Stimulated activated CD4-positive, alpha-beta T cell treated with anti-CD3 and anti-CD28 coated beads, Interleukin-12 subunit alpha, Interleukin-12 subunit beta, amount 100 ng/mL, for 24 hours (primary cell): ENCODE measurements around the gene CALML3.

Experiments
- DNase-seq, 2 experiments: peaks; one replicate each; pipeline ENCODE4 v3.0.0-alpha.2; 2020; ENCODE audit warnings: low read depth in 2 of 2

The CALML3 gene

DNA sequence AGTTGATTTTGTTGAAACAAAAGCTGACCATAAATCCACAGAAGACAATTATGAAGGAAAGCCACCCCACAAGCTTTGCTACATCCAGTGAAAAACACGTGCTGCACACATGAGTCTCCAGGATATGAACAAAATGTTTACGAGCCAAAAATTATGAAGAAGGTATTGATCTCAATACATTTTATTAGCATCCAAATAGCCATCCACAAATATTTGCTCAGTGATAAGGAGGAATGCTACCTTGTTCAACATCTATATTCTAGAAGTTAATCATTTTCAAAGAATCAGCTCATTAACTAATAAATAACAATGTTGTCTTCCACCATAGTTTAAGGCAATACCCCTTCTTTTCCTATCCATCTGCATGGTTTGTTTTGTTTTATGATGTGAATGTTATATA, 42.7 kb downstream of the CALML3 start:
- DNase-seq: no peak

DNA sequence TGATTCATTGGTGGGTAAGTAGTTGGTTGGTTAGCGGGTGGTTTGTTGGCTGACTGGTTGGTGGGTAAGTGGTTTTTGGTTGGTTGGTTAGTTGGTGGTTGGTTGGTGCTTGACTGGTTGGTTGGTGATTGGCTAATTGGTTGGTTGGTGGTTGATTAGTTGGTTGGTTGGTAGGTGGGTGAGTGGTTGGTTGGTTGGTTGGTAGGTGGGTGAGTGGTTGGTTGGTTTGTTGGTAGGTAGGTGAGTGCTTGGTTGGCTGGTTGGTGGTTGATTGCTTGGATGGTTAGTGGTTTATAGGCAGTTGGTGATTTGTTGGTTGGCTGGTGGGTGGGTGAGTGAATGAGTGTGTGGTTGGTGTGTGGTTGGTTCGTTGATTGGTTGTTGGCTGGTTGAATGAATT, 44.2 kb downstream of the CALML3 start:
- no peak for DNase-seq

DNA sequence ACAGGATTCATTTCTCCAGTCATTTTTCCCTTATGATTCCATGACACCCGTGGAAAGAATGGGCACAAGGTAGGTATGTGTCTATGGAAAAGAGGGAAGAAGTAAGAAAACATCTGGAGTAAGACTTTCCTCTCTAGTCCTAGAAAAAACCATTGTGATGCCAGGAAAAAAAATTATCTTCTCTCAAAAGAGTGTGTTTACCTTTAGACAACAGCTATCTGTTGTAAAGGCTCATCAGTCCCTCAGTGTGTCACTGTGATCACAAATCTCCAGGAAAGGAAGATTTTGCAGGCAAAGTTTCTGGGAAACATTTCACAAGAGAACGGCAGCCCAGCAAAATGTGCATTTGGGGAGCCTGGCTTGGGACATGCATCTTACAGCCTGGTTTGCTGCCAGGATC, 44.8 kb downstream of the CALML3 start:
- no peak for DNase-seq

DNA sequence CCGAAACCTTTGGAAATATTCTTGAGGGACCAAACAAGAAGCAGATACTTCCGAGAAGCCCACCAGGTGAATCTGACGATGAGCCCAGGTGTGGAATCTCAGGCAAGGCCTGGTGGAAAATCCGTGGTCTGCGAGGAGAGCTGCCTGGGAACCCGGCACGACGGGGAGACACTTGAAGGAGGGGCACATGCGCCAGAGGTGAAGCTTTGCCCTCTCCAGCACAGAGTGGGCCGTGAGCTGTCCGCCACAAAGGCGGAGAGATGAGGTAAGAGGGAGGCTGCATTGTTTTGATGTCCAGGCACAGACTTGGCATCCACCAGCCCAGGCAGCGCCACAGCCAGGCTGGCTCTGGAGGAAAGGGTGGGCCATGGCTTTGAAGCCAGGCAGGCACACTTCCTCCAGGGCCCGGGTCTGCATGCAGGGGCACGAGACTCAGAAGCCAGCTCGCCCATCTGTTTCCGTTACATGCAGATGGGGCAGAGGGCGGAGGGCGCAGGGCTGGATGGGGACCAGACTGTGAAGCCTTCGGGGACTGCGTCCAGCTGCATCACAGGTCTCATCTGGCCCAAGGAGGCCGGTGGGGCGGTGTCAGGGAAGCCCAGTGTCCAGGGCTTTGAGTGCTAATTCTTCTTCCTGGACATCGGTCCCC, 45.4 kb downstream of the CALML3 start:
- no peak for DNase-seq

DNA sequence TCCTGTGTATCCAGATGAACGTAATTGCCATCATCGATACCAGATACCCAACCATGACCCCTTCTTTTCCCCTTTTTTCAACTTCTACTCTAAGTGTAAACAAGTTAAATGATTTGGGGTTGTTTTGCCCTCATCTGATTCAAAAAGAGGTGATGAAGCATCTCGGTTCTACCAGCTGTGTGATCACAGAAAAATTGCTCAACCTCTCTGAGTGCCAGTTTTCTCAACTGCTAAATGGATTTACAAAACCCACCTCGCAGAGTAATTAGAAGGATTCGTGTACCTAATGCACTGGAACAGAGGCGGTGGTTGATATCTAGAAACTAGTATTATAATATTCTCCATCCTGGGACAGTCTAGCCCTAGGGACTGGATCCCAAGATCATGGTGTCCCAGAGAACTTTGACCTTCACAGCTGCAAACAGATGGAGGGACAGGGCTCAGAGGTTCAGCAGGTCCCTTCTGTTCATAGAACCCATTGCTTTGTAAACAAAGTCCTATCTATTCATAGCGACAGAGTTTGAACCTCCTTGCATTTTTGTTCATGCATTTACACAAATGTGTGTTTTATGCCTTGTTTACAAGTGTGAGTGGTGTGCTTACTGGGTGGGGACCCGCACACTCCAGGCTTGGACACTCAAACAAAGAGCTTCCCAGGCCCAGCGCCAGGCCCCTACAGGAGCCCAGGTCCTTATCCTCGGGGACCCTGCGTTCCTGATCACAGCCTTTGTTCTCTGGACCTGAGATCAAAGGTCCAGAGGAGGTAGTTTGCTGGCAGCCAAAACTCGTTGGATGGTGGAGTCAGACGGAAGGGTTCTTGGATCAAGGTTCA, 46.4 kb downstream of the CALML3 start:
- DNase-seq: no peak

DNA sequence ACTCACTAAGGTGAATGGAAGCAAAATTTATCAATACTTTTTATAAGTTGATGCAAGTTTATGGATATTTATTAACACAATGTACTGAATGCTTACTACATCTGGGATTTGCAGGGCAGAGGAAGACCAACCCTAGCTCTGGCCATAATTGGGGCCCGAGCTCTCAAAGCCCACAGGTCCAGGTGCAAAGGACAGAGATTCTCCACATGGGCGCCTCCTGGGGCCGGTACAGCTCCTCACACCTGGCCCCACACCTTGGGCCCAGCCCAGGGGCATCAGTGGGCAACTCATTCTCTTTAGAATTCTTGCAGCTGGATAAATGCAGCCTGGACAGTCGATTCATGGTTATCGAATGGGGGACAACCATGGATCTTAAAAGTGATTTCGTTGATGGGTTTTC, 47.1 kb downstream of the CALML3 start:
- DNase-seq: no peak

DNA sequence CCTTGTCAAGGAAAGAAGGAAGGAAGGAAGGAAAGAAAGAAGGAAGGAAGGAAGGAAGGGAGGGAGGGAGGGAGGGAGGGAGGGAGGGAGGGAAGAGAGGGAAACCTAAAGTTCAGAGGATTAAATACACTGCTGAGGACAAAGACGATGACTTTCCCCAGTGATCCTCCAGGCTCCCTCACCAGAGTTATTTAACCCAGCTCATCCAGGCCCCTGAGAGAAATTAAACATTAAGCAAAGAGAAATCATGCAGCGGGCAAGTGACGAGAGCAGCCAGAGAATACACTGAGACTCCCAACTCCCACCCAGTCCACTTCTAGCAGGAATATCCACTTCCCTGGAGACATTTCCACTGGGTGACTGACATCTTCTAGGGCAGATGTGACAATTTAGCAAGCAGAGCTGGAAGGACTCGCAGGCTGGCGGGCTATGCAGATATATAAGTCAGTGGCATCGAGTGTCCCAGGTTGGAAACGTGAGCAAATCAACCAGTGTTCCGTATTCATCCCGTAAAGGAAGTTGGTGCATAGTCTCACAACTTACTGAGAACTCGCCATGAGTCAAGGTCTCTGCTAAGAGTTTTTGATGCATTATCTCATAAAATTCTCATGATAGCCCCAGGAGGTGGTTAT, 48.7 kb downstream of the CALML3 start:
- no peak for DNase-seq

DNA sequence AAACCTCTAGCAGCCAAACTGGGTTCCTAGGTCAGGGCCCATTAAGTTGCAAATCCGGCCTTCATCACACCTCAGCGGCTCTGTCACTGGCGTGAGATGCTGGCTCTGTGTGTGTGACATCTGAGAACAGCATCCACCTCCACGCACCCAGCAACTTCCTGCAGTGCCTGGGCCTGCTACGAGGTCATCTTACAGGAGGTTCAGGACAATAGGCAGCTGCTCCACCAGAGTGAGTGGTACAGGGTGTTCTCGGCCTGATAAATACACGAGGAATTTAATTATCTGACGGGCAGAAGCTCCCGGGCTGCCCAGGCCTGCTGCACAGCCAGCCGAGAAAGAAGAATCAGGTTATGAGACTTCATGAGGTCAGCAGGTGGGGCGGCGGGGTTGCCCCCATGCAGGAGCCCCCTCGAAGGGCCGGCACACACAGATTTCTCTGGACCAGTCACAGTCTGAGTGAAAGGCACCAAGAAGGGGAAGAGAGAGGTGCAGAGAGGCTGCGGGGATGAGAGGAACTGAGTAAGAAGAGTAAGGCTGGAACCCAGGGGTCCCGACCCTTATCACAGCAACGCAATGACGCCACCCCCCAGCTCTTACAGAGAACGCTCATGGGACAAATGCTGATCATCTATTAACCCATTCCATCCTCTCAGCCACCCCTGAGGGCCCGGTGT, 49.3 kb downstream of the CALML3 start:
- no peak for DNase-seq

DNA sequence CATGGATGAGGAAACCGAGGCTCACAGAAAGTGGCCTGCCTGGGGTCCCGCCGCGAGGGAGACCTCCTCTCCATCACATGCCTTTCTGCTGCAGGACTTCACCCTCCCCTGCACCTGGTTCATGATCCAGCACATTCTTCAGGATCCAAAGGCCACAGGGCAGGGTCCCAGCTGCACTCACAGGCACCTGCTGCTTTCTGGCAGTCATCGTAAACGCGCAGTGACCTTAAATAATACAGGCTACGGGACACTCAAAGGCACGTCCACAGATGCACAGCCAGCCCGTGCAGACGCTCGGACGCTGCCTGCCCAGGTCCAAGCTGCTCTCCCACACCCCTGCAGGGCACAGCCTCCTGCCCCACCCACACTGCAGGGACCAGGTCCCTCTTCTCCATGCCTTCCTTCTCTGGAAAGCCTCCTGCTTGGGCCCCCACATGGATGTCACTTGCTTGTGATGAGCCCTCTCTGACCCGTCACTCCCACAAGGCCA, 49.9 kb downstream of the CALML3 start:
- DNase-seq: no peak

DNA sequence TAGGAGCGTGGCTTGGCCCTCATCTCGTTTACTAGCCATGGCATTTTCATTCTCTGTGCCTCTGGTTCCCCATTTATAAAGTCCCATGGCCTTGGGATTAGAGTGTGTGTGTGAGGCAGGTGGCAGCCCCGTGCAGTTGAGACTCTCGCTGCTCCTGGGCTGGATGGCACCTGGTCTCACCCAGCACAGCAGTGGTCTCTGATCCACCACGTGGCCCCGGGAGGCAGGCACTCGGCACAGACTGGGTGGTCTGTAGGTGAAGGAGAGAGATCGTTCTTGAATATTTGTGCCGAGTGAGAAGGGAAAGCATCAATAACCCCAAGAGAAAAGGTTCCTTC, 50.4 kb downstream of the CALML3 start:
- DNase-seq: no peak

DNA sequence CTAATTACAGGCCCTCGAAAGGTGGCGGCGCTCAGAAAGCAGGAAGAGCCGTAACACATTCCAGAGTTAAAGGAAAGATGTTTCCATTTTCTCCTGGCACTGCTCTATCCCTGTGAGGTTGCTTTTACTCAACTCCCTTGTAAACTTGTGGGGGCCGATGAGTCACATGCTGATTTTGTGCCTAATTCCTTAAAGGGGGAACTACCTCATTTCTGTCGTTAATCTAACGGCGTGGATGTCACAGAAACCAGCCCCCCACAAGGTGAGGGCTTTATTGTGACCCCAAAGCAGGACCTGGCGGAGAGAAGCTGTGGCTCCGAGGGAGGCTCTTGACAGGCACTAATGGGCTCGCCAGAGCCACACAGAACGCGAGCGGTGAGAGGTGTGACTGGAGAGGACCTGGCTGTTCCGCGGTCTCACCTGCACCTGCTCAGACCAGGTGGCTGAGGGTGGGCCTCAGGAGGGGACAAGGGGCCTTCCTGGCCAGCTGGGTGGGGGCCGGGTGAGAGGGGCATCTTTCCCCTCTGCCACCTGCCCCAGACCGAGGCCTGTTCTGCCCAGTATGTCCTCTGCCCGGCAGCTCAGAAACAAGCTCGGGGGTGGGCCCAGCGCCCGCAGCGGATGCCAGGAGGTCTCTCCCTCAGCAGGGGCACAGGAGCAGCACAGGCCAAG, 50.9 kb downstream of the CALML3 start:
- DNase-seq: no peak

DNA sequence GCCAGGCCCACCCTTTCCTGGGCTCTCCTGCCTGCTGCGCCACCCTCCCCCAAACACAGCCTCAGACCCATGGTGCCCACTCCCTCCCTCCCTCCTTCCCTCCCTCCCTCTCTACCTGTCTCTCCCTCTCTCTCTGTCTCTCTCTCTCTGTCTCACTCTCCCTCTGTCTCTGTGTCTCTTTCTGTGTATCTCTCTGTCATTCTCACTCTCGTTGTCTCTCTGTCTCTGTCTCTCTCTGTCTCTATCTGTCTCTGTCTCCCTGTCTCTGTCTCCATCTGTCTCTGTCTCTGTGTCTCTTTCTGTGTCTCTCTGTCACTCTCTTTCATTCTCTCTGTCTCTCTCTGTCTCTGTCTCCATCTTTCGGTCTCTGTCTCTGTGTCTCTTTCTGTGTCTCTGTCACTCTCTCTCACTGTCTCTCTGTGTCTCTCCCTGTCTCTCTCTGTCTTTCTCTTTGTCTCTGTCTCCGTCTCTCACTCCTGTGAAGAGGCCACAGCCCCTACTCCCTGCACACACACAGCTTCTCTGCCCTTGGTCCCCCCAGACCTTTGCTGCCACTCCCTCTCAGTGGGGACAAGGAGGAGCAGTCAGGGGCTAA, 51.5 kb downstream of the CALML3 start:
- DNase-seq: no peak
